GM12872 (cell line): ENCODE results near the gene FBL.

Experiments
- TF ChIP-seq, protein P1 (sequence below): IDR thresholded peaks from 3 replicates; pipeline ENCODE4 v1.5.1; 2011; ENCODE audit warnings: low read depth, mild to moderate bottlenecking, low read length, moderate library complexity; ENCODE audit not compliant: insufficient read depth

Gene FBL

DNA sequence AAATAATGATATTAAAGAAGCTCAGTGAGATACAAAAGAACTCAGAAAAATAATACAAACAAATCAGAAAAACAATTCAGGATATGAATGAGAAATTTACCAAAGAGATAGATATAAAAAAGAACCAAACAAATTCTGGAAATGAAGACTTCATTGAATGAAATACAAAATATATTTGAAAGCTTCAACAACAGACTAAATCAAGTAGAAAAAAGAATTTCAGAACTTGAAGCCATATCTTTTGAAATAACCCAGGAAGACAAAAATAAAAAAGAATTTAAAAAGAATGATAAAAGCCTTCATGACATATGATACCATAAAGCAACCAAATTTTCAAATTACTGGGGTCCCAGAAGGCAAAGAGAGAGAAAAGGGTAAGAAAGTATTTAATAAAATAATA lies 57.9 kb downstream of the FBL start:
- TF ChIP-seq, protein P1, sequence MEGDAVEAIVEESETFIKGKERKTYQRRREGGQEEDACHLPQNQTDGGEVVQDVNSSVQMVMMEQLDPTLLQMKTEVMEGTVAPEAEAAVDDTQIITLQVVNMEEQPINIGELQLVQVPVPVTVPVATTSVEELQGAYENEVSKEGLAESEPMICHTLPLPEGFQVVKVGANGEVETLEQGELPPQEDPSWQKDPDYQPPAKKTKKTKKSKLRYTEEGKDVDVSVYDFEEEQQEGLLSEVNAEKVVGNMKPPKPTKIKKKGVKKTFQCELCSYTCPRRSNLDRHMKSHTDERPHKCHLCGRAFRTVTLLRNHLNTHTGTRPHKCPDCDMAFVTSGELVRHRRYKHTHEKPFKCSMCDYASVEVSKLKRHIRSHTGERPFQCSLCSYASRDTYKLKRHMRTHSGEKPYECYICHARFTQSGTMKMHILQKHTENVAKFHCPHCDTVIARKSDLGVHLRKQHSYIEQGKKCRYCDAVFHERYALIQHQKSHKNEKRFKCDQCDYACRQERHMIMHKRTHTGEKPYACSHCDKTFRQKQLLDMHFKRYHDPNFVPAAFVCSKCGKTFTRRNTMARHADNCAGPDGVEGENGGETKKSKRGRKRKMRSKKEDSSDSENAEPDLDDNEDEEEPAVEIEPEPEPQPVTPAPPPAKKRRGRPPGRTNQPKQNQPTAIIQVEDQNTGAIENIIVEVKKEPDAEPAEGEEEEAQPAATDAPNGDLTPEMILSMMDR, result no peak
